ENCODE data around the gene SCAF11.
"Not testable (repeated sequence)": the region's sequence is repeated elsewhere in the genome, so short reads cannot be mapped to it uniquely, and the experiment has no call there.

Gene SCAF11

GRCh38 chr12:46005151-46005797 is 14.9 kb upstream of the SCAF11 start:
- Histone ChIP-seq H3K4ac (ENCODE audit: low read length) (no peak overlapping the region), H4K8ac (ENCODE audit: low read depth, low read length) (no peak overlapping the region), H3K14ac (ENCODE audit: low read length) (no peak overlapping the region), H2AFZ (ENCODE audit: low read length) (no peak overlapping the region), H2BK120ac (ENCODE audit: low read depth, low read length) (no peak overlapping the region), H3K9me3 (replicated peaks in 1 of 2; ENCODE audit: control insufficient read depth in 2 of 2, insufficient read depth in 1 of 2, low read depth in 1 of 2, low read length in 2 of 2) (no peaks in the 10 kb centered on the region), H3K4me1 (ENCODE audit: control insufficient read depth in 2 of 2, insufficient read depth in 1 of 2, low read depth in 1 of 2, low read length in 2 of 2) (no peaks in the 10 kb centered on the region), H3K36me3 (replicated peaks in 1 of 2; ENCODE audit: control insufficient read depth in 2 of 2, insufficient read depth in 2 of 2, low read length in 2 of 2) (no peaks in the 10 kb centered on the region), H2BK12ac (ENCODE audit: low read length) (no peak overlapping the region), H3K4me3 (ENCODE audit: low read length in 2 of 2) (no peak overlapping the region), H2BK5ac (ENCODE audit: low read length) (no peak overlapping the region), H3K27ac (replicated peaks; ENCODE audit: low read length) (no peak overlapping the region), H3K18ac (ENCODE audit: low read length) (no peak overlapping the region), H3K27me3 (ENCODE audit: control insufficient read depth in 3 of 3, insufficient read depth in 3 of 3, low read depth in 1 of 3, low read length in 3 of 3) (no peaks in the 10 kb centered on the region), H3K23ac (ENCODE audit: low read depth, low read length, poor library complexity) (no peak overlapping the region), H3K4me2 (ENCODE audit: insufficient read depth, low read length, poor library complexity, severe bottlenecking) (no peak overlapping the region), H3K9ac (ENCODE audit: low read depth, low read length, poor library complexity) (no peak overlapping the region), H2AK5ac (ENCODE audit: low read depth, low read length) (no peak overlapping the region), H2BK15ac (ENCODE audit: low read length) (no peak overlapping the region), H3K79me1 (ENCODE audit: low read depth, low read length) (no peaks in the 10 kb centered on the region), H4K91ac (ENCODE audit: low read depth, low read length, poor library complexity) (no peak overlapping the region)
- DNase-seq (ENCODE audit: low spot score): no peak
- no CpG with 5 or more reads among the region's 2 CpGs for WGBS, 2 donors (ENCODE audit: extremely low coverage in 2 of 2, insufficient read length in 2 of 2, insufficient replicate concordance in 1 of 2)

- Histone ChIP-seq H3K4ac (ENCODE audit: low read length) (no peak overlapping the region), H4K8ac (ENCODE audit: low read depth, low read length) (no peak overlapping the region), H3K23ac (ENCODE audit: low read depth, low read length, poor library complexity) (no peak overlapping the region), H3K36me3 (replicated peaks in 1 of 2; ENCODE audit: control insufficient read depth in 2 of 2, insufficient read depth in 2 of 2, low read length in 2 of 2) (no peaks in the 10 kb centered on the region), H3K27me3 (ENCODE audit: control insufficient read depth in 3 of 3, insufficient read depth in 3 of 3, low read depth in 1 of 3, low read length in 3 of 3) (no peaks in the 10 kb centered on the region), H2AFZ (ENCODE audit: low read length) (no peak overlapping the region), H4K91ac (ENCODE audit: low read depth, low read length, poor library complexity) (no peak overlapping the region), H3K9ac (ENCODE audit: low read depth, low read length, poor library complexity) (no peak overlapping the region), H3K9me3 (replicated peaks in 1 of 2; ENCODE audit: control insufficient read depth in 2 of 2, insufficient read depth in 1 of 2, low read depth in 1 of 2, low read length in 2 of 2) (no peaks in the 10 kb centered on the region), H3K14ac (ENCODE audit: low read length) (no peak overlapping the region), H3K79me1 (ENCODE audit: low read depth, low read length) (no peaks in the 10 kb centered on the region), H3K4me1 (ENCODE audit: control insufficient read depth in 2 of 2, insufficient read depth in 1 of 2, low read depth in 1 of 2, low read length in 2 of 2) (no peaks in the 10 kb centered on the region), H2BK120ac (ENCODE audit: low read depth, low read length) (no peak overlapping the region), H3K4me3 (ENCODE audit: low read length in 2 of 2) (no peak overlapping the region), H2BK5ac (ENCODE audit: low read length) (no peak overlapping the region), H3K18ac (ENCODE audit: low read length) (no peak overlapping the region), H2AK5ac (ENCODE audit: low read depth, low read length) (no peak overlapping the region), H3K4me2 (ENCODE audit: insufficient read depth, low read length, poor library complexity, severe bottlenecking) (no peak overlapping the region), H3K27ac (replicated peaks; ENCODE audit: low read length) (no peak overlapping the region), H2BK12ac (ENCODE audit: low read length) (no peak overlapping the region), H2BK15ac (ENCODE audit: low read length) (no peak overlapping the region)
- WGBS, 2 donors (ENCODE audit: extremely low coverage in 2 of 2, insufficient read length in 2 of 2, insufficient replicate concordance in 1 of 2): no CpG with 5 or more reads among the region's 4 CpGs
- no peak for DNase-seq (ENCODE audit: low spot score)
Measured at GRCh38 chr12:46004715-46005114, 14.3 kb upstream of the SCAF11 start.

GRCh38 chr12:46000076-46000475 is 9.7 kb upstream of the SCAF11 start:
- not testable (repeated sequence) for H2BK15ac ChIP-seq (ENCODE audit: low read length); H4K8ac ChIP-seq (ENCODE audit: low read depth, low read length); H4K91ac ChIP-seq (ENCODE audit: low read depth, low read length, poor library complexity); H3K4me1 ChIP-seq (ENCODE audit: control insufficient read depth in 2 of 2, insufficient read depth in 1 of 2, low read depth in 1 of 2, low read length in 2 of 2); H2AK5ac ChIP-seq (ENCODE audit: low read depth, low read length); H3K9ac ChIP-seq (ENCODE audit: low read depth, low read length, poor library complexity); H2BK120ac ChIP-seq (ENCODE audit: low read depth, low read length); H2AFZ ChIP-seq (ENCODE audit: low read length); H3K79me1 ChIP-seq (ENCODE audit: low read depth, low read length); H3K14ac ChIP-seq (ENCODE audit: low read length); H2BK12ac ChIP-seq (ENCODE audit: low read length); DNase-seq (ENCODE audit: low spot score); H3K36me3 ChIP-seq (replicated peaks in 1 of 2; ENCODE audit: control insufficient read depth in 2 of 2, insufficient read depth in 2 of 2, low read length in 2 of 2); H3K4me3 ChIP-seq (ENCODE audit: low read length in 2 of 2); H3K9me3 ChIP-seq (replicated peaks in 1 of 2; ENCODE audit: control insufficient read depth in 2 of 2, insufficient read depth in 1 of 2, low read depth in 1 of 2, low read length in 2 of 2); H2BK5ac ChIP-seq (ENCODE audit: low read length); H3K23ac ChIP-seq (ENCODE audit: low read depth, low read length, poor library complexity); H3K27me3 ChIP-seq (ENCODE audit: control insufficient read depth in 3 of 3, insufficient read depth in 3 of 3, low read depth in 1 of 3, low read length in 3 of 3); H3K4ac ChIP-seq (ENCODE audit: low read length); H3K18ac ChIP-seq (ENCODE audit: low read length); H3K4me2 ChIP-seq (ENCODE audit: insufficient read depth, low read length, poor library complexity, severe bottlenecking); H3K27ac ChIP-seq (replicated peaks; ENCODE audit: low read length)
- WGBS, 2 donors (ENCODE audit: extremely low coverage in 2 of 2, insufficient read length in 2 of 2, insufficient replicate concordance in 1 of 2): no CpG with 5 or more reads among the region's 30 CpGs

GRCh38 chr12:45994736-45995135 is 4.4 kb upstream of the SCAF11 start:
- WGBS, 2 donors (ENCODE audit: extremely low coverage in 2 of 2, insufficient read length in 2 of 2, insufficient replicate concordance in 1 of 2): no CpG with 5 or more reads among the region's 2 CpGs
- Histone ChIP-seq H2BK12ac (ENCODE audit: low read length) (no peak overlapping the region), H3K27me3 (ENCODE audit: control insufficient read depth in 3 of 3, insufficient read depth in 3 of 3, low read depth in 1 of 3, low read length in 3 of 3) (no peaks in the 10 kb centered on the region), H3K4ac (ENCODE audit: low read length) (no peak overlapping the region), H3K27ac (replicated peaks; ENCODE audit: low read length) (no peak overlapping the region), H4K8ac (ENCODE audit: low read depth, low read length) (no peak overlapping the region), H3K36me3 (replicated peaks in 1 of 2; ENCODE audit: control insufficient read depth in 2 of 2, insufficient read depth in 2 of 2, low read length in 2 of 2) (no peaks in the 10 kb centered on the region), H3K9me3 (replicated peaks in 1 of 2; ENCODE audit: control insufficient read depth in 2 of 2, insufficient read depth in 1 of 2, low read depth in 1 of 2, low read length in 2 of 2) (peaks cover 0 to 2% of the 10 kb centered on the region in 2 donors), H2AK5ac (ENCODE audit: low read depth, low read length) (no peak overlapping the region), H3K79me1 (ENCODE audit: low read depth, low read length) (peaks cover 5% of the 10 kb centered on the region), H3K23ac (ENCODE audit: low read depth, low read length, poor library complexity) (no peak overlapping the region), H3K4me2 (ENCODE audit: insufficient read depth, low read length, poor library complexity, severe bottlenecking) (no peak overlapping the region), H4K91ac (ENCODE audit: low read depth, low read length, poor library complexity) (no peak overlapping the region), H3K14ac (ENCODE audit: low read length) (no peak overlapping the region), H3K4me3 (ENCODE audit: low read length in 2 of 2) (no peak overlapping the region), H2BK120ac (ENCODE audit: low read depth, low read length) (no peak overlapping the region), H2BK15ac (ENCODE audit: low read length) (no peak overlapping the region), H3K9ac (ENCODE audit: low read depth, low read length, poor library complexity) (no peak overlapping the region), H2BK5ac (ENCODE audit: low read length) (no peak overlapping the region), H3K4me1 (ENCODE audit: control insufficient read depth in 2 of 2, insufficient read depth in 1 of 2, low read depth in 1 of 2, low read length in 2 of 2) (peaks cover 0 to 4% of the 10 kb centered on the region in 2 donors), H3K18ac (ENCODE audit: low read length) (no peak overlapping the region), H2AFZ (ENCODE audit: low read length) (peak overlapping the region; percentile 56)
- no peak for DNase-seq (ENCODE audit: low spot score)
